CD14-positive monocyte (primary cell): ENCODE data around the gene ANO6. TPM values are rescaled to one million over a fixed set of nuclear protein-coding genes. Genes with fewer than 3 reads are reported as not detected.

Experiments
- DNase-seq, 3 donors: peaks; one replicate each; pipeline ENCODE4 v3.0.0-alpha.2; 2011 to 2022
- H2AFZ ChIP-seq: 2 replicates; pipeline ENCODE4 v1.6.0; 2012; ENCODE audit warnings: mild to moderate bottlenecking, low read depth, low read length, inconsistent platforms; ENCODE audit not compliant: insufficient read depth, poor library complexity, severe bottlenecking
- H3K27ac ChIP-seq, 2 donors: 1 replicate in 1 of 2; 2 replicates in 1 of 2; pipeline ENCODE4 v1.5.1; 2012 to 2013; ENCODE audit warnings: low read length in 2 of 2, control low read depth in 1 of 2, inconsistent platforms in 1 of 2, low read depth in 1 of 2, mild to moderate bottlenecking in 1 of 2
- H3K27me3 ChIP-seq, 2 donors: one replicate each; pipeline versions ENCODE4 v1.6.0 to v1.6.1; 2011 to 2013; ENCODE audit warnings: low read length in 2 of 2; ENCODE audit not compliant: control insufficient read depth in 2 of 2, insufficient read depth in 2 of 2
- H3K36me3 ChIP-seq, 2 donors: replicated peaks in 1 of 2; 1 replicate in 1 of 2; 2 replicates in 1 of 2; pipeline versions ENCODE4 v1.5.1 to v1.6.1; 2012 to 2013; ENCODE audit warnings: low read length in 2 of 2, control low read depth in 1 of 2, inconsistent platforms in 1 of 2, mild to moderate bottlenecking in 1 of 2; ENCODE audit not compliant: insufficient read depth in 2 of 2, control insufficient read depth in 1 of 2
- H3K4me1 ChIP-seq, 2 donors: 1 replicate in 1 of 2; 2 replicates in 1 of 2; pipeline versions ENCODE4 v1.5.1 to v1.6.1; 2012 to 2013; ENCODE audit warnings: low read length in 2 of 2, control low read depth in 1 of 2, inconsistent platforms in 1 of 2, mild to moderate bottlenecking in 1 of 2, moderate library complexity in 1 of 2; ENCODE audit not compliant: insufficient read depth in 2 of 2, control insufficient read depth in 1 of 2
- H3K4me2 ChIP-seq: replicated peaks from 2 replicates; pipeline ENCODE3; 2012; ENCODE audit warnings: low read length, moderate library complexity, mild to moderate bottlenecking; ENCODE audit not compliant: poor library complexity, severe bottlenecking; ENCODE audit errors: extremely low read depth
- H3K4me3 ChIP-seq, 3 experiments: fragments of 200-600 bp in 1 of 3; sonication (generic) in 1 of 3; replicated peaks in 1 of 3; 1 replicate in 2 of 3; 2 replicates in 1 of 3; pipeline ENCODE4 v1.5.1; 2011 to 2013; ENCODE audit warnings: low read length in 3 of 3, mild to moderate bottlenecking in 3 of 3, control low read depth in 2 of 3, low read depth in 2 of 3, inconsistent platforms in 1 of 3, moderate library complexity in 1 of 3
- H3K79me2 ChIP-seq: 2 replicates; pipeline ENCODE4 v1.6.0; 2012; ENCODE audit warnings: mild to moderate bottlenecking, control low read depth, inconsistent platforms, low read length, moderate library complexity; ENCODE audit not compliant: insufficient read depth
- H3K9ac ChIP-seq: 2 replicates; pipeline ENCODE4 v1.6.0; 2017; ENCODE audit warnings: low read length, mild to moderate bottlenecking; ENCODE audit not compliant: insufficient read depth, poor library complexity, severe bottlenecking
- H3K9me3 ChIP-seq, 2 donors: replicated peaks in 1 of 2; 1 replicate in 1 of 2; 2 replicates in 1 of 2; pipeline versions ENCODE4 v1.5.1 to v1.6.1; 2012 to 2013; ENCODE audit warnings: low read length in 2 of 2, control low read depth in 1 of 2; ENCODE audit not compliant: control insufficient read depth in 1 of 2, insufficient read depth in 1 of 2
- H4K20me1 ChIP-seq: 2 replicates; pipeline ENCODE4 v1.6.0; 2012; ENCODE audit warnings: mild to moderate bottlenecking, low read length, control low read depth, moderate library complexity; ENCODE audit not compliant: insufficient read depth
- H3K27ac Mint-ChIP-seq, 7 donors: one replicate each; pipeline ENCODE4 v1.8.0; 2020; ENCODE audit warnings: mild to moderate bottlenecking in 7 of 7, mixed read lengths in 7 of 7, moderate library complexity in 6 of 7, inconsistent platforms in 2 of 7
- H3K27me3 Mint-ChIP-seq, 3 donors: one replicate each; pipeline ENCODE4 v1.8.0; 2021 to 2022; ENCODE audit warnings: low read depth in 3 of 3, mild to moderate bottlenecking in 3 of 3, mixed read lengths in 3 of 3, moderate library complexity in 3 of 3, inconsistent platforms in 1 of 3
- H3K36me3 Mint-ChIP-seq, 2 donors: one replicate each; pipeline ENCODE4 v1.8.0; 2020; ENCODE audit warnings: mixed read lengths in 2 of 2, inconsistent platforms in 1 of 2, mild to moderate bottlenecking in 1 of 2
- H3K4me1 Mint-ChIP-seq: one replicate; pipeline ENCODE4 v1.8.0; 2020; ENCODE audit warnings: mild to moderate bottlenecking, mixed read lengths
- H3K4me3 Mint-ChIP-seq, 2 donors: one replicate each; pipeline ENCODE4 v1.8.0; 2020; ENCODE audit warnings: mild to moderate bottlenecking in 2 of 2, mixed read lengths in 2 of 2, moderate library complexity in 1 of 2
- H3K9me3 Mint-ChIP-seq, 7 donors: one replicate each; pipeline ENCODE4 v1.8.0; 2020 to 2022; ENCODE audit warnings: mixed read lengths in 7 of 7, mild to moderate bottlenecking in 6 of 7, moderate library complexity in 6 of 7, inconsistent platforms in 2 of 7
- CTCF ChIP-seq: fragments of 200-600 bp; IDR thresholded peaks from one replicate; pipeline ENCODE4 v1.8.0; 2022; ENCODE audit warnings: antibody characterized with exemption, mild to moderate bottlenecking
- WGBS: methylation state at CpG from one replicate; pipeline ENCODE4 v1.1.5; 2013; ENCODE audit warnings: missing lambda C conversion rate; ENCODE audit not compliant: insufficient coverage; 5-methylcytosine and 5-hydroxymethylcytosine counted together
- intact Hi-C, 2 donors: fragments of 100-400 bp; cut with micrococcal nuclease; formaldehyde crosslinking; loops; one replicate each; pipeline versions ENCODE4 v1.15.0 to v1.15.1; 2023
- polyA minus RNA-seq: library from RNA; depleted of rRNA, polyadenylated mRNA; stranded (reverse); fragments of >200 nt; gene quantifications from 2 replicates; pipeline ENCODE4 v1.2.3, GENCODE V29; 2012
- polyA plus RNA-seq, 3 donors: library from polyadenylated mRNA; depleted of rRNA in 1 of 3; unstranded in 2 of 3; stranded (reverse) in 1 of 3; fragments of 300-500 nt in 2 of 3; fragments of >200 nt in 1 of 3; fragmentation: Illumina TruSeq in 2 of 3; gene quantifications; 1 replicate in 2 of 3; 2 replicates in 1 of 3; pipeline ENCODE4 v1.2.3, GENCODE V29; 2012 to 2021
- total RNA-seq, 12 experiments: library from RNA in 1 of 12; stranded (reverse) in 1 of 12; fragments of 120-200 nt in 1 of 12; gene quantifications; one replicate each; pipeline ENCODE4 v1.2.4 and lab custom pipeline; 2013 to 2026; ENCODE audit warnings: mixed read lengths in 6 of 12, inconsistent platforms in 1 of 12

ANO6 gene
- total RNA-seq (2013): 56.2 TPM
- polyA plus RNA-seq (10 to 100 TPM; 20.2 to 48.7 (median 34.1) TPM), polyA minus RNA-seq (22.2 and 30.3 TPM in 2 replicates), total RNA-seq (lab: John Stamatoyannopoulos, UW) (133 to 298 (median 185) reads per million in 11 experiments)

GRCh38 chr12:45215419-45216229, at the start of gene ANO6:
Gene ANO6 (plus strand): TSS chr12:45216095. CDS start chr12:45216322, 227 bp downstream.
- Histone ChIP-seq H2AFZ (peak within 1 kb of the TSS; percentile 94), H3K4me1 (peaks cover 36 to 44% of the 10 kb centered on the region in 2 donors), H4K20me1 (peaks cover 36% of the 10 kb centered on the region), H3K4me3 (peak within 1 kb of the TSS; percentile 74 to 94 (median 92)), H3K9ac (peak within 1 kb of the TSS; percentile 86), H3K27ac (peak within 1 kb of the TSS; percentile 73 to 89), H3K27me3 (no peaks in the 10 kb centered on the region), H3K4me2 (peak within 1 kb of the TSS; percentile 95), H3K79me2 (peaks cover 60% of the 10 kb centered on the region), H3K9me3 (no peaks in the 10 kb centered on the region), H3K36me3 (no peaks in the 10 kb centered on the region)
- Mint-ChIP-seq H3K4me3 (peak within 1 kb of the TSS; percentile 99), H3K27me3 (peaks cover 0 to 5% (median 2%) of the 10 kb centered on the region in 3 donors), H3K27ac (peak within 1 kb of the TSS; percentile 87 to 96 (median 94)), H3K9me3 (no peaks in the 10 kb centered on the region), H3K36me3 (peaks cover 0 to 2% of the 10 kb centered on the region in 2 donors), H3K4me1 (peaks cover 58% of the 10 kb centered on the region)
- under 1% methylated on average over 61 of the region's 62 CpGs for WGBS
- peak; percentile 75 to 87 (median 78) for DNase-seq
- peak; percentile 23 for TF ChIP-seq CTCF
- intact Hi-C loops: loop anchor here (5.0 to 10.0 kb wide), 4 partner anchors 33 to 509 kb away; partner anchors contain the start of gene ARID2 (in 1 of the 2)

GRCh38 chr12:45168976-45169375, 46.9 kb upstream of the ANO6 start:
- H3K4me3 ChIP-seq: no peak overlapping the region
- H3K9ac ChIP-seq: no peak overlapping the region
- no peaks in the 10 kb centered on the region for H3K27me3 ChIP-seq
- Mint-ChIP-seq H3K27ac (no peak overlapping the region), H3K4me3 (no peak overlapping the region), H3K27me3 (peaks cover 2% of the 10 kb centered on the region in 3 donors), H3K4me1 (peaks cover 7% of the 10 kb centered on the region), H3K9me3 (peaks cover 0 to 2% (median 0%) of the 10 kb centered on the region in 7 donors), H3K36me3 (peaks cover 0 to 3% of the 10 kb centered on the region in 2 donors)
- H3K9me3 ChIP-seq: no peaks in the 10 kb centered on the region
- H3K36me3 ChIP-seq: no peaks in the 10 kb centered on the region
- H3K4me1 ChIP-seq: no peaks in the 10 kb centered on the region
- 94% methylated on average over 2 of the region's 2 CpGs for WGBS
- intact Hi-C loops: loop anchor here in 1 of 2 donors (10.0 kb wide), 1 partner anchor 46 kb away; the partner anchor contains the start of gene ANO6
- H3K4me2 ChIP-seq: no peak overlapping the region
- no peak overlapping the region for H2AFZ ChIP-seq
- no peak for DNase-seq
- no peak for TF ChIP-seq CTCF
- no peaks in the 10 kb centered on the region for H3K79me2 ChIP-seq
- no peaks in the 10 kb centered on the region for H4K20me1 ChIP-seq
- no peak overlapping the region for H3K27ac ChIP-seq
